RWPE1 (cell line): Measurements from ENCODE around the gene KNG1.
"Not testable (repeated sequence)": the region's sequence is repeated elsewhere in the genome, so short reads cannot be mapped to it uniquely, and the experiment has no call there.

Source experiments
- CTCF ChIA-PET: fragments of 350-600 bp; sonication (Branson Sonifier 250); formaldehyde crosslinking; extraction: SDS; loops from one replicate; lab custom pipeline; 2021; lab: Yijun Ruan, JAX
- POLR2A ChIA-PET: fragments of 400-600 bp; formaldehyde crosslinking; extraction: SDS; loops from one replicate; lab custom pipeline; 2020; ENCODE audit warnings: antibody characterized with exemption; ENCODE audit not compliant: low non-redundant PET; lab: Yijun Ruan, JAX
- DNase-seq: peaks from one replicate; pipeline ENCODE4 v3.0.0; 2012; ENCODE audit warnings: low spot score
- H3K27ac ChIP-seq: fragments of 450-650 bp; 2 replicates; pipeline ENCODE4 v1.5.1; 2017
- TF ChIP-seq, protein P1 (sequence below): fragments of 450-650 bp; conservative IDR thresholded peaks from 2 replicates; pipeline ENCODE4 v1.5.1; 2017; ENCODE audit warnings: low read depth, mild to moderate bottlenecking

The KNG1 gene

DNA sequence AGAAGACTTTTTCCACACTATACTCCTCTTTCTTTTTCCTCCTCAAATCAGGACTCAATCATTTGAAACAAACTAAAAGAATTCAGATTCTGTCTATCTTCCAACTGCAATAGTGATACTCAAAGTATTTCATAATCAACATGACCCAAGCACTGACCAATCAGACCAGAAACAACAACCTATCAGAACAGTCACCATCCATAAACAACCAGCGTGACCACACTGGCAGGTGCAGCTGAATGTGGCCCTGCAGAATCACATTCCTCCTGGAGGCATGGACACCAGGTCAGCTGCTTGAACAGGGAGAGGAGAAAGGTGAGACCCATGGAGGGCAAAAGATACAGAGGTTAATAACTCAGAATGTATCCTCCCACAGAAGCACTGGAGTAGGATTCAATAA is 38.0 kb upstream of the KNG1 start:
- ChIA-PET CTCF (no interaction called here), POLR2A (no interaction called here)
- no peak overlapping the region for H3K27ac ChIP-seq
- TF ChIP-seq, protein P1, sequence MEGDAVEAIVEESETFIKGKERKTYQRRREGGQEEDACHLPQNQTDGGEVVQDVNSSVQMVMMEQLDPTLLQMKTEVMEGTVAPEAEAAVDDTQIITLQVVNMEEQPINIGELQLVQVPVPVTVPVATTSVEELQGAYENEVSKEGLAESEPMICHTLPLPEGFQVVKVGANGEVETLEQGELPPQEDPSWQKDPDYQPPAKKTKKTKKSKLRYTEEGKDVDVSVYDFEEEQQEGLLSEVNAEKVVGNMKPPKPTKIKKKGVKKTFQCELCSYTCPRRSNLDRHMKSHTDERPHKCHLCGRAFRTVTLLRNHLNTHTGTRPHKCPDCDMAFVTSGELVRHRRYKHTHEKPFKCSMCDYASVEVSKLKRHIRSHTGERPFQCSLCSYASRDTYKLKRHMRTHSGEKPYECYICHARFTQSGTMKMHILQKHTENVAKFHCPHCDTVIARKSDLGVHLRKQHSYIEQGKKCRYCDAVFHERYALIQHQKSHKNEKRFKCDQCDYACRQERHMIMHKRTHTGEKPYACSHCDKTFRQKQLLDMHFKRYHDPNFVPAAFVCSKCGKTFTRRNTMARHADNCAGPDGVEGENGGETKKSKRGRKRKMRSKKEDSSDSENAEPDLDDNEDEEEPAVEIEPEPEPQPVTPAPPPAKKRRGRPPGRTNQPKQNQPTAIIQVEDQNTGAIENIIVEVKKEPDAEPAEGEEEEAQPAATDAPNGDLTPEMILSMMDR, result no peak
- no peak for DNase-seq

DNA sequence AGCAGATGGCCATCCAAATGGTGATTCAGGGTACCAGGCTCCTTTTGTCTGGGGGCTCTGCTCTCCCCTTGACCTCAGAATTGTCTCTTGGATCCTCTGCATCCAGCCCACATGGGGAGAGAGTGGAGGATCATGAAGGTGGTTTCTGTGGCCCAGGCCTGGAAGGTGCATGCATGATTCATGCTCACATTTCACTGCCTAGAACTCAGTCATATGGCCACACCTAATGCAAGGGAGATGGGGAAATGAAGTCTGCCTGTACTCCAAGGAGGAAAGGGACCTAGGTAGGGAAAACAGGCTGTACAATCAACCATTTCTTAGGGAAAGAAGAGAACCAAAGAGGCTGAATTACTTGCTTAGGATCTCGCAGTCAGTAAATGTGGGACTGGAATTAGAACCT is 36.3 kb upstream of the KNG1 start:
- ChIA-PET CTCF (no interaction called here), POLR2A (no interaction called here)
- no peak overlapping the region for H3K27ac ChIP-seq

DNA sequence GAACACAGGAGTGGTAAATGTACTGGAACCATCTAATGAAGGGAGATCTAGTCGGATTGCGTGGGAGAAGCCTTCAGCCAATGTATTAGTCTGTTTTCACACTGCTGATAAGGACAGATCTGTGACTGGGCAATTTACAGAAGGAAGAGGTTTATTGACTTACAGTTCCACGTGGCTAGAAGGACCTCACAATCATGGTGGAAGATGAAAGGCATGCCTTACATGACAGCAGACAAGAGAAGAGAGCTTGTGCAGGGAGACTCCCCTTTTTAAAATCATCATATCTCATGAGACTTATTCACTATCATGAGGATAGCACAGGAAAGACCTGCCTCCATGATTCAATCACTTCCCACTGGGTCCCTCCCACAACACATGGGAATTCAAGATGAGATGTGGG is 34.3 kb upstream of the KNG1 start:
- TF ChIP-seq, protein P1, result no peak
- DNase-seq, result no peak
- ChIA-PET POLR2A (no interaction called here), CTCF (no interaction called here)
- H3K27ac ChIP-seq, result no peak overlapping the region

More for the DNA sequence above, 36.3 kb upstream of the KNG1 start:
- TF ChIP-seq, protein P1, result no peak
- DNase-seq, result no peak

DNA sequence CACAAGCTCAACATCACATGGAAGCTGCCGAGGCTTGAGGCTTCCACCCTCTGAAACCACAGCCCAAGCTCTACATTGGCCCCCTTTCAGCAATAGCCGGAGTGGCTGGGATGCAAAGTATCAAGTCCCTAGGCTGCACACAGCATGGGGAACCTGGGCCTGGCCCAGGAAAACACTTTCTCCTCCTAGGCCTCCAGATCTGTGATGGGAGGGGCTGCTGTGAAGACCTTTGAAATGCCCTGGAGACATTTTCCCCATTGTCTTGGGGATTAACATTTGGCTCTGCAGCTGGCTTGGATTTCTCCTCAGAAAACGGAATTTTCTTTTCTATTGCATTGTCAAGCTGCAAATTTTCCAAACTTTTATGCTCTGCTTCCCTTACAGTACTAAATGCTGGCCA is 33.2 kb upstream of the KNG1 start:
- ChIA-PET CTCF (no interaction called here), POLR2A (no interaction called here)
- DNase-seq, result no peak
- H3K27ac ChIP-seq, result no peak overlapping the region
- TF ChIP-seq, protein P1, result no peak

DNA sequence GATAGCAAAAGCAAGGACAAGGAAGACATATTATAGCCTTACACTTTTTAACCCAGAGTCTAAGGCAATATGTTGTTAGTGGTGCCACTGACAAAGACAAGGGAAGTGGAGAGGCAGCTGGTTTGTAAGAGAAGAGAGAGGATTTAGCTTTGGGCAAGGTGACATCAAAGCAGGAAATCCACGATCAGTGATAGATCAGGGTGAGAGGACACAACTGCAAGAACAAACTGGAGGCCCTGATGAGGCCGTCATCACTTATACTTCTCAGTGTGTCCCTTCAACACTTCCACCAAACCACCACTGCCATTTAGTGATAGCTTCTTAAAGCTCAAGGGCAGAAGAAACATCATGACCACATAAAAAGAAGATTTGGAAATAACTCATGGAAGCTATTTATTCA is 30.7 kb upstream of the KNG1 start:
- DNase-seq, H3K27ac ChIP-seq, CTCF ChIA-PET: not testable (repeated sequence)
- POLR2A ChIA-PET, result interaction anchor here (0.7 kb wide), 1 partner anchor 390 kb away, joined by 6 read pairs; no protein-coding TSS in a partner anchor

DNA sequence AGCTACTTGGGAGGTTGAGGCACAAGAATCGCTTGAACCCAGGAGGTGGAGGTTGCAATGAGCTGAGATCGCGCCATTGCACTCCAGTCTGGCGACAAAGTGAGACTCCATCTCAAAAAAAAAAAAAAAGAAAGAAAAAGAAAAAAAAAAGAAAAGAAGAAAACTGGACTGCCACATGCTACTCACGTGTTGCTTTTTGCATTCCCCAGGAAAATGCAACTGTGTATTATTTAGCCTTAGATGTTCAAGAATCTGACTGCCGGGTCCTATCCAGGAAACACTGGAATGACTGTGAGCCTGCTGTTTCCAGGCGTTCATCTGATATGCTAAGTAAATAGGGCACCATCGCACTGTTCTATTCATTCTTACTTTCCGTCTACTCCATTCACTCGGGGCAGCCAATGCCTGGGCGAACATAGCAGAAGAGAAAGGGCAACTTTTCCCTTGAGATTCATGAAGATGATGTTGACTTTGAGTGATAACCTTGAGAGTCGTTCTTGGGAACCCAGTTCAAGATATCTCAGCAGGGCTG is 30.0 kb upstream of the KNG1 start:
- POLR2A ChIA-PET, result interaction anchor here (0.6 to 0.7 kb wide), 2 partner anchors 65 to 390 kb away, joined by 4 to 6 read pairs; no protein-coding TSS in a partner anchor
- CTCF ChIA-PET, result no interaction called here
- TF ChIP-seq, protein P1, result no peak
- no peak overlapping the region for H3K27ac ChIP-seq
- no peak for DNase-seq

DNA sequence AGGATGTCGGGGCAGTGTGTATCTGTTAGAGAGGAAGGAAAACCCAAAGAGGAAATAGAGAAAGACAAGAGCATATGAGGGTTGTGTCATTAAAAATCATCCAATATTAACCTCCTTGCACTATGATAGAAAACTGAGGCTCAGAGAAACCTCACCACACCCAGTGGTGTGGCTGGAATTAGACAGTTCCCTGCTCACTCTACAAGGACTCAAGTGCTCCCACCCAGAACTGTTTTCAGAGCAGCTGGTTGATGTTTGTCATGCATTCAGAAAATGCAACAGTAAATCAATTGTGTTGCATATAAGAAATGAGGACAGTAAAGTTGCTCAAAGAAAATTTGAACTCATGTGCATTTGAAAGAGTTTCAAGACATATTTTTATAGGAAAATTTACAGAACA is 26.9 kb upstream of the KNG1 start:
- DNase-seq, H3K27ac ChIP-seq, POLR2A ChIA-PET, CTCF ChIA-PET: not testable (repeated sequence)

DNA sequence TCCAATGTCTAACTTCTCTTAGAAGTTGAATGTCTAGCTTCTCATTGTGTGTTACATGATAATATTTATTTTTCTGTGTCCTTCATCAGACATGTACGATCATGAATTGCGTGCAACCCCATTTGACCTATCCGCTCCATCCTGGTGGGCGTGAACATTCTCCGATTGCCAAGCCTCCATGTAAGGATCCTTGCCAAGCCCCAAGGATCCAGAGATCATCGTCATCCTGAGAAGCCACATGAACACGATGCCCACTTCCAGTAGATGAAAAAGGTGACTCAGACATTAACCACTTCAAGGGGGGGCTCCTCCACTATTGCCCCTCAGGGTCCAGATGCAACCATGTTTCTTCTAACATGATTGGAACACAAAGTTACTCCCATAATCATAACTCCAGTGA is 25.5 kb upstream of the KNG1 start:
- ChIA-PET POLR2A (no interaction called here), CTCF (interaction anchor here (0.6 kb wide), 1 partner anchor 401 kb away, joined by 3 read pairs; no protein-coding TSS in a partner anchor)
- TF ChIP-seq, protein P1, result no peak
- DNase-seq, result no peak
- H3K27ac ChIP-seq, result no peak overlapping the region
